Retina (tissue), 1 donor: Measurements from ENCODE around the gene C6orf141.

Source experiments
- DNase-seq: peaks from one replicate; pipeline ENCODE4 v3.0.0-alpha.2; 2016

Gene C6orf141

GRCh38 chr6:49540614-49541013, 9.9 kb upstream of the C6orf141 start:
- DNase-seq, result no peak

GRCh38 chr6:49541210-49541724, 9.2 kb upstream of the C6orf141 start:
- no peak for DNase-seq

GRCh38 chr6:49541936-49542335, 8.5 kb upstream of the C6orf141 start:
- DNase-seq, result no peak

GRCh38 chr6:49543087-49543858, 7.2 kb upstream of the C6orf141 start:
- no peak for DNase-seq

- DNase-seq, result no peak
These were observed 4.1 kb upstream of the C6orf141 start for GRCh38 chr6:49546331-49546730.

GRCh38 chr6:49548613-49549304, 1.7 kb upstream of the C6orf141 start:
- no peak for DNase-seq

- DNase-seq, result no peak
These were observed 577 bp upstream of the C6orf141 start for GRCh38 chr6:49549691-49550491.

- DNase-seq, result peak; percentile 77
These were observed 804 bp downstream of the C6orf141 start for GRCh38 chr6:49551078-49551865.

- DNase-seq, result no peak
These were observed 1.3 kb downstream of the C6orf141 start for GRCh38 chr6:49551866-49552129.

- DNase-seq, result no peak
These were observed 2.1 kb downstream of the C6orf141 start for GRCh38 chr6:49552596-49552995.

GRCh38 chr6:49553384-49553783, 2.9 kb downstream of the C6orf141 start:
- DNase-seq, result no peak

- no peak for DNase-seq
These were observed 5.5 kb downstream of the C6orf141 start for GRCh38 chr6:49555951-49556350.

- DNase-seq, result no peak
These were observed 6.0 kb downstream of the C6orf141 start for GRCh38 chr6:49556429-49556837.

- no peak for DNase-seq
These were observed 6.7 kb downstream of the C6orf141 start for GRCh38 chr6:49557177-49557576.

- DNase-seq, result no peak
These were observed 7.8 kb downstream of the C6orf141 start for GRCh38 chr6:49558238-49558637.

- peak; percentile 5 for DNase-seq
These were observed 12.8 kb downstream of the C6orf141 start for GRCh38 chr6:49563006-49563886.

- no peak for DNase-seq
These were observed 14.1 kb downstream of the C6orf141 start for GRCh38 chr6:49564552-49564951.

- DNase-seq, result no peak
These were observed 14.8 kb downstream of the C6orf141 start for GRCh38 chr6:49565261-49565660.

- DNase-seq, result no peak
These were observed 15.4 kb downstream of the C6orf141 start for GRCh38 chr6:49565855-49566254.

- no peak for DNase-seq
These were observed 20.1 kb downstream of the C6orf141 start for GRCh38 chr6:49570474-49571079.

- no peak for DNase-seq
These were observed 26.1 kb downstream of the C6orf141 start for GRCh38 chr6:49576618-49577017.
